Keratinocyte (primary cell): ENCODE measurements around the gene PRKAB1. TPM values are rescaled to one million over a fixed set of nuclear protein-coding genes. Genes with fewer than 3 reads are reported as not detected.

Source experiments
- DNase-seq: peaks from one replicate; pipeline ENCODE4 v3.0.0-alpha.2; 2011; ENCODE audit warnings: low read depth, missing footprints, low spot score
- FAIRE-seq: peaks from 2 replicates; lab custom pipeline; 2011; peaks lifted over from hg19 to GRCh38; lab: Jason Lieb, UNC
- H2AFZ ChIP-seq: 2 replicates; pipeline ENCODE4 v1.6.0; 2012; ENCODE audit warnings: low read length, control low read depth, inconsistent platforms; ENCODE audit not compliant: control insufficient read depth
- H3K27ac ChIP-seq: 2 replicates; pipeline ENCODE4 v1.5.1; 2011; ENCODE audit warnings: low read length; ENCODE audit not compliant: control insufficient read depth, insufficient read depth
- H3K27me3 ChIP-seq: 3 replicates; pipeline ENCODE4 v1.6.0; 2011; ENCODE audit warnings: low read length; ENCODE audit not compliant: control insufficient read depth, insufficient read depth; ENCODE audit errors: extremely low read depth
- H3K36me3 ChIP-seq, 2 experiments: 2 replicates in 1 of 2; 3 replicates in 1 of 2; pipeline ENCODE4 v1.5.1; 2011; ENCODE audit warnings: low read length in 2 of 2, mild to moderate bottlenecking in 1 of 2; ENCODE audit not compliant: control insufficient read depth in 2 of 2, insufficient read depth in 2 of 2; ENCODE audit errors: extremely low read depth in 1 of 2
- H3K4me1 ChIP-seq: 3 replicates; pipeline ENCODE4 v1.5.1; 2011; ENCODE audit warnings: low read length; ENCODE audit not compliant: control insufficient read depth, insufficient read depth; ENCODE audit errors: extremely low read depth
- H3K4me2 ChIP-seq: 3 replicates; pipeline ENCODE4 v1.6.0; 2011; ENCODE audit warnings: low read depth, low read length; ENCODE audit not compliant: control insufficient read depth, insufficient read depth; ENCODE audit errors: extremely low read depth
- H3K4me3 ChIP-seq, 3 experiments: fragments of 200-600 bp in 1 of 3; sonication (generic) in 1 of 3; 2 replicates in 2 of 3; 3 replicates in 1 of 3; pipeline ENCODE4 v1.5.1; 2011 to 2016; ENCODE audit warnings: low read length in 3 of 3, mild to moderate bottlenecking in 3 of 3, control low read depth in 2 of 3, inconsistent platforms in 1 of 3, low read depth in 1 of 3, mixed read lengths in 1 of 3, mixed run types in 1 of 3, moderate library complexity in 1 of 3; ENCODE audit not compliant: control insufficient read depth in 2 of 3, insufficient read depth in 2 of 3; ENCODE audit errors: extremely low read depth in 1 of 3
- H3K79me2 ChIP-seq: 2 replicates; pipeline ENCODE4 v1.6.0; 2012; ENCODE audit warnings: low read length; ENCODE audit not compliant: control insufficient read depth, insufficient read depth
- H3K9ac ChIP-seq: 3 replicates; pipeline ENCODE4 v1.6.0; 2011; ENCODE audit warnings: low read length; ENCODE audit not compliant: control insufficient read depth, insufficient read depth; ENCODE audit errors: extremely low read depth
- H3K9me1 ChIP-seq: 3 replicates; pipeline ENCODE4 v1.6.0; 2011; ENCODE audit warnings: low read length; ENCODE audit not compliant: control insufficient read depth, insufficient read depth; ENCODE audit errors: extremely low read depth
- H3K9me3 ChIP-seq: 2 replicates; pipeline ENCODE4 v1.5.1; 2012; ENCODE audit warnings: low read depth, low read length; ENCODE audit not compliant: control insufficient read depth
- H4K20me1 ChIP-seq: 3 replicates; pipeline ENCODE4 v1.6.0; 2011; ENCODE audit warnings: low read length; ENCODE audit not compliant: control insufficient read depth, insufficient read depth; ENCODE audit errors: extremely low read depth
- CTCF ChIP-seq, 3 experiments: IDR thresholded peaks in 1 of 3; conservative IDR thresholded peaks in 1 of 3; optimal IDR thresholded peaks in 1 of 3; 2 replicates in 2 of 3; 3 replicates in 1 of 3; pipeline versions ENCODE3 to v1.5.1; 2011; ENCODE audit warnings: low read length in 3 of 3, mild to moderate bottlenecking in 3 of 3, moderate library complexity in 2 of 3, control low read depth in 1 of 3, inconsistent platforms in 1 of 3; ENCODE audit not compliant: insufficient read depth in 2 of 3; ENCODE audit errors: extremely low read depth in 1 of 3
- EZH2 ChIP-seq: IDR thresholded peaks from one replicate; pipeline ENCODE4 v1.6.1; 2012; ENCODE audit warnings: inconsistent platforms, mild to moderate bottlenecking, low read length, moderate library complexity
- dilution Hi-C: fragments of 300-500 bp; cut with MboI; formaldehyde crosslinking; loops from one replicate; pipeline ENCODE4 v1.7.0; 2020; ENCODE audit warnings: low sequenced_read_pairs; ENCODE audit not compliant: extremely low pct_ligation_motif_present
- polyA plus RNA-seq, 5 experiments: library from polyadenylated mRNA; depleted of rRNA in 3 of 5; stranded (reverse) in 3 of 5; stranded (forward) in 1 of 5; unstranded in 1 of 5; fragments of >200 nt; gene quantifications; 1 replicate in 1 of 5; 2 replicates in 3 of 5; 3 replicates in 1 of 5; pipeline versions ENCODE4 v1.2.1 to v1.2.3, GENCODE V29; 2011 to 2012; ENCODE audit warnings: missing spikeins in 2 of 5, low read depth in 1 of 5, low replicate concordance in 1 of 5

Gene PRKAB1
- polyA plus RNA-seq, 1 donor (not counting 4 experiments of a cell fraction or from before 2014, with no cell fraction given) = 22.0 TPM

GRCh38 chr12:119644930-119645329, 23.0 kb upstream of the PRKAB1 start:
- Histone ChIP-seq H3K36me3 (no peaks in the 10 kb centered on the region), H3K4me1 (no peaks in the 10 kb centered on the region), H3K27me3 (no peaks in the 10 kb centered on the region), H3K9ac (no peak overlapping the region), H3K9me3 (no peaks in the 10 kb centered on the region), H3K4me2 (no peak overlapping the region), H3K79me2 (no peaks in the 10 kb centered on the region), H3K27ac (no peak overlapping the region), H4K20me1 (no peaks in the 10 kb centered on the region), H3K4me3 (no peak overlapping the region), H2AFZ (no peak overlapping the region), H3K9me1 (no peaks in the 10 kb centered on the region)
- dilution Hi-C loops = no loop called here
- TF ChIP-seq CTCF (optimal IDR thresholded peaks at IDR 0.05 in 1 of 3, IDR thresholded peaks at IDR 0.05 in 1 of 3, conservative IDR thresholded peaks at IDR 0.05 in 1 of 3; ENCODE audit: extremely low read depth in 1 of 3, insufficient read depth in 2 of 3, low read length in 3 of 3) = no peak
- TF ChIP-seq EZH2 = no peak
- no peak for DNase-seq
- FAIRE-seq = no peak

- H2AFZ ChIP-seq = no peak overlapping the region
- dilution Hi-C loops = no loop called here
- H3K27ac ChIP-seq = no peak overlapping the region
- no peaks in the 10 kb centered on the region for H3K9me1 ChIP-seq
- no peaks in the 10 kb centered on the region for H3K27me3 ChIP-seq
- H3K9me3 ChIP-seq = no peaks in the 10 kb centered on the region
- no peaks in the 10 kb centered on the region for H3K36me3 ChIP-seq
- DNase-seq (no peak), FAIRE-seq (no peak)
- TF ChIP-seq CTCF (optimal IDR thresholded peaks at IDR 0.05 in 1 of 3, IDR thresholded peaks at IDR 0.05 in 1 of 3, conservative IDR thresholded peaks at IDR 0.05 in 1 of 3; ENCODE audit: extremely low read depth in 1 of 3, insufficient read depth in 2 of 3, low read length in 3 of 3) (no peak), EZH2 (no peak)
- H3K4me2 ChIP-seq = no peak overlapping the region
- no peaks in the 10 kb centered on the region for H3K79me2 ChIP-seq
- no peaks in the 10 kb centered on the region for H4K20me1 ChIP-seq
- no peak overlapping the region for H3K9ac ChIP-seq
- no peak overlapping the region for H3K4me3 ChIP-seq
- no peaks in the 10 kb centered on the region for H3K4me1 ChIP-seq
Measured at GRCh38 chr12:119645535-119646059, 22.3 kb upstream of the PRKAB1 start.
